GM21447 (cell line): ENCODE results near the gene DHRS1.

Source experiments
- ATAC-seq: cut with Tn5 transposase; IDR thresholded peaks from one replicate; pipeline ENCODE4 v1.9.1; 2021; ENCODE audit not compliant: unreplicated experiment

DHRS1 gene

GRCh38 chr14:24299255-24300191 is at the start of gene DHRS1, which contains the start of gene NOP9:
Gene DHRS1 (minus strand): TSS chr14:24299780. CDS start chr14:24299106, 674 bp downstream.
Gene NOP9 (plus strand): TSS chr14:24299850. CDS start chr14:24299955, 105 bp downstream.
- ATAC-seq: peak; percentile 55

GRCh38 chr14:24348186-24348585 is 48.6 kb upstream of the DHRS1 start:
- no peak for ATAC-seq

GRCh38 chr14:24347134-24347533 is 47.6 kb upstream of the DHRS1 start:
- no peak for ATAC-seq

- no peak for ATAC-seq
Measured at GRCh38 chr14:24343795-24344660, 44.4 kb upstream of the DHRS1 start.

- ATAC-seq: no peak
Measured at GRCh38 chr14:24342889-24343288, 43.3 kb upstream of the DHRS1 start.

- no peak for ATAC-seq
Measured at GRCh38 chr14:24340606-24341005, 41.0 kb upstream of the DHRS1 start.

GRCh38 chr14:24339284-24340151 is 39.9 kb upstream of the DHRS1 start, which contains the start of gene RIPK3:
Gene RIPK3 (minus strand): TSS chr14:24339991. CDS start chr14:24339826, 165 bp downstream.
- peak; percentile 92 for ATAC-seq

GRCh38 chr14:24338843-24339242 is 39.3 kb upstream of the DHRS1 start:
- ATAC-seq: no peak

GRCh38 chr14:24337824-24338175 is 38.2 kb upstream of the DHRS1 start:
- ATAC-seq: no peak

GRCh38 chr14:24337144-24337823 is 37.7 kb upstream of the DHRS1 start:
- no peak for ATAC-seq

- ATAC-seq: no peak
Measured at GRCh38 chr14:24335461-24336171, 36.0 kb upstream of the DHRS1 start.

- no peak for ATAC-seq
Measured at GRCh38 chr14:24334431-24335291, 35.1 kb upstream of the DHRS1 start, which contains the start of gene ADCY4. Gene ADCY4 (minus strand): TSS chr14:24335071. CDS start chr14:24334652, 419 bp downstream.

GRCh38 chr14:24332268-24332993 is 32.9 kb upstream of the DHRS1 start:
- ATAC-seq: peak; percentile 85

- no peak for ATAC-seq
Measured at GRCh38 chr14:24331731-24332267, 32.2 kb upstream of the DHRS1 start.

GRCh38 chr14:24330973-24331674 is 31.5 kb upstream of the DHRS1 start:
- ATAC-seq: no peak

GRCh38 chr14:24329736-24330135 is 30.2 kb upstream of the DHRS1 start:
- ATAC-seq: no peak
